ENCODE results near the gene RNF44.

Gene RNF44

GRCh38 chr5:176500511-176500910 lies 36.7 kb downstream of the RNF44 start:
- peaks cover 9% of the 10 kb centered on the region; the same call in 1 of the 2 replicates for H3K36me3 ChIP-seq (replicated peaks; ENCODE audit: insufficient read depth, low read length)
- H3K4me1 ChIP-seq (ENCODE audit: low read length) = no peaks in the 10 kb centered on the region
- H3K9me3 ChIP-seq (replicated peaks; ENCODE audit: insufficient read depth, low read length) = no peaks in the 10 kb centered on the region
- TF ChIP-seq CTCF (IDR thresholded peaks at IDR 0.05; ENCODE audit: low read length) = no peak
- TF ChIP-seq EZH2 (optimal IDR thresholded peaks at IDR 0.05; ENCODE audit: low read depth, low read length) = no peak
- no peak for TF ChIP-seq EZH2phosphoT487 (IDR thresholded peaks at IDR 0.05; ENCODE audit: low read length)
- no peak overlapping the region for H3K4me3 ChIP-seq (ENCODE audit: low read length)
- DNase-seq = no peak
- H3F3A ChIP-seq (ENCODE audit: insufficient read depth, low read length) = no peaks in the 10 kb centered on the region
- no peaks in the 10 kb centered on the region for H3K9me2 ChIP-seq (replicated peaks; ENCODE audit: insufficient read depth, low read length)
- no peaks in the 10 kb centered on the region for H4K20me1 ChIP-seq (ENCODE audit: insufficient read depth, low read length)
- H3K9ac ChIP-seq (ENCODE audit: low read length) = no peak overlapping the region
- no peak overlapping the region for H3K27ac ChIP-seq (ENCODE audit: low read length)
- H3K27me3 ChIP-seq (replicated peaks; ENCODE audit: insufficient read depth, low read length) = no peaks in the 10 kb centered on the region
- H3K79me2 ChIP-seq (ENCODE audit: low read length) = no peaks in the 10 kb centered on the region
- H3K4me2 ChIP-seq (ENCODE audit: low read depth, low read length) = no peak overlapping the region
- H2AFZ ChIP-seq (ENCODE audit: low read length) = no peak overlapping the region

- Histone ChIP-seq H3K9me3 (replicated peaks; ENCODE audit: insufficient read depth, low read length) (no peaks in the 10 kb centered on the region), H3K4me1 (ENCODE audit: low read length) (no peaks in the 10 kb centered on the region), H3K4me2 (ENCODE audit: low read depth, low read length) (no peak overlapping the region), H3F3A (ENCODE audit: insufficient read depth, low read length) (no peaks in the 10 kb centered on the region), H2AFZ (ENCODE audit: low read length) (no peak overlapping the region), H3K36me3 (replicated peaks; ENCODE audit: insufficient read depth, low read length) (peaks cover 9% of the 10 kb centered on the region; the same call in 1 of the 2 replicates), H3K4me3 (ENCODE audit: low read length) (no peak overlapping the region), H3K27ac (ENCODE audit: low read length) (no peak overlapping the region), H3K27me3 (replicated peaks; ENCODE audit: insufficient read depth, low read length) (no peaks in the 10 kb centered on the region), H3K9me2 (replicated peaks; ENCODE audit: insufficient read depth, low read length) (no peaks in the 10 kb centered on the region), H3K79me2 (ENCODE audit: low read length) (no peaks in the 10 kb centered on the region), H3K9ac (ENCODE audit: low read length) (no peak overlapping the region), H4K20me1 (ENCODE audit: insufficient read depth, low read length) (no peaks in the 10 kb centered on the region)
- no peak for TF ChIP-seq EZH2phosphoT487 (IDR thresholded peaks at IDR 0.05; ENCODE audit: low read length)
- no peak for TF ChIP-seq EZH2 (optimal IDR thresholded peaks at IDR 0.05; ENCODE audit: low read depth, low read length)
- no peak for DNase-seq
Measured at GRCh38 chr5:176499273-176499672, 37.9 kb downstream of the RNF44 start.

GRCh38 chr5:176497852-176498251 lies 39.4 kb downstream of the RNF44 start:
- no peak for TF ChIP-seq CTCF (IDR thresholded peaks at IDR 0.05; ENCODE audit: low read length)
- TF ChIP-seq EZH2phosphoT487 (IDR thresholded peaks at IDR 0.05; ENCODE audit: low read length) = no peak
- TF ChIP-seq EZH2 (optimal IDR thresholded peaks at IDR 0.05; ENCODE audit: low read depth, low read length) = no peak
- no peak for DNase-seq
- Histone ChIP-seq H2AFZ (ENCODE audit: low read length) (no peak overlapping the region), H3K9me3 (replicated peaks; ENCODE audit: insufficient read depth, low read length) (no peaks in the 10 kb centered on the region), H3K27ac (ENCODE audit: low read length) (no peak overlapping the region), H3K9me2 (replicated peaks; ENCODE audit: insufficient read depth, low read length) (no peaks in the 10 kb centered on the region), H3K79me2 (ENCODE audit: low read length) (no peaks in the 10 kb centered on the region), H3K4me3 (ENCODE audit: low read length) (no peak overlapping the region), H4K20me1 (ENCODE audit: insufficient read depth, low read length) (no peaks in the 10 kb centered on the region), H3F3A (ENCODE audit: insufficient read depth, low read length) (no peaks in the 10 kb centered on the region), H3K4me1 (ENCODE audit: low read length) (no peaks in the 10 kb centered on the region), H3K9ac (ENCODE audit: low read length) (no peak overlapping the region), H3K36me3 (replicated peaks; ENCODE audit: insufficient read depth, low read length) (peaks cover 19% of the 10 kb centered on the region; the same call in 1 of the 2 replicates), H3K4me2 (ENCODE audit: low read depth, low read length) (no peak overlapping the region), H3K27me3 (replicated peaks; ENCODE audit: insufficient read depth, low read length) (no peaks in the 10 kb centered on the region)

- no peaks in the 10 kb centered on the region for H3F3A ChIP-seq (ENCODE audit: insufficient read depth, low read length)
- TF ChIP-seq CTCF (IDR thresholded peaks at IDR 0.05; ENCODE audit: low read length) (no peak), EZH2 (optimal IDR thresholded peaks at IDR 0.05; ENCODE audit: low read depth, low read length) (no peak), EZH2phosphoT487 (IDR thresholded peaks at IDR 0.05; ENCODE audit: low read length) (no peak)
- no peak overlapping the region for H3K9ac ChIP-seq (ENCODE audit: low read length)
- H3K4me2 ChIP-seq (ENCODE audit: low read depth, low read length) = no peak overlapping the region
- no peaks in the 10 kb centered on the region for H4K20me1 ChIP-seq (ENCODE audit: insufficient read depth, low read length)
- no peaks in the 10 kb centered on the region for H3K79me2 ChIP-seq (ENCODE audit: low read length)
- no peak for DNase-seq
- no peaks in the 10 kb centered on the region for H3K9me2 ChIP-seq (replicated peaks; ENCODE audit: insufficient read depth, low read length)
- H2AFZ ChIP-seq (ENCODE audit: low read length) = no peak overlapping the region
- no peaks in the 10 kb centered on the region for H3K9me3 ChIP-seq (replicated peaks; ENCODE audit: insufficient read depth, low read length)
- H3K4me3 ChIP-seq (ENCODE audit: low read length) = no peak overlapping the region
- H3K27ac ChIP-seq (ENCODE audit: low read length) = no peak overlapping the region
- H3K27me3 ChIP-seq (replicated peaks; ENCODE audit: insufficient read depth, low read length) = no peaks in the 10 kb centered on the region
- peaks cover 29% of the 10 kb centered on the region; the same call in 1 of the 2 replicates for H3K36me3 ChIP-seq (replicated peaks; ENCODE audit: insufficient read depth, low read length)
- H3K4me1 ChIP-seq (ENCODE audit: low read length) = no peaks in the 10 kb centered on the region
Measured at GRCh38 chr5:176492431-176492830, 44.8 kb downstream of the RNF44 start.

All from MM.1S (cell line).